HG02759 (cell line): ENCODE results near the gene COL6A2.

Experiments
- ATAC-seq: cut with Tn5 transposase; IDR thresholded peaks from one replicate; pipeline ENCODE4 v1.9.1; 2021; ENCODE audit warnings: mild to moderate bottlenecking, moderate library complexity; ENCODE audit not compliant: unreplicated experiment

COL6A2 gene

GRCh38 chr21:46124926-46125845 is 27.3 kb downstream of the COL6A2 start:
- no peak for ATAC-seq

- no peak for ATAC-seq
These were observed 28.0 kb downstream of the COL6A2 start for GRCh38 chr21:46125846-46126301.

GRCh38 chr21:46126309-46127238 is 28.7 kb downstream of the COL6A2 start:
- ATAC-seq = no peak

GRCh38 chr21:46127239-46128105 is 29.6 kb downstream of the COL6A2 start:
- no peak for ATAC-seq

- ATAC-seq = no peak
These were observed 30.4 kb downstream of the COL6A2 start for GRCh38 chr21:46128106-46128932.

GRCh38 chr21:46128933-46129571 is 31.1 kb downstream of the COL6A2 start:
- ATAC-seq = no peak

- no peak for ATAC-seq
These were observed 32.1 kb downstream of the COL6A2 start for GRCh38 chr21:46129846-46130651.

- no peak for ATAC-seq
These were observed 33.1 kb downstream of the COL6A2 start for GRCh38 chr21:46130831-46131587.

- ATAC-seq = no peak
These were observed 33.6 kb downstream of the COL6A2 start for GRCh38 chr21:46131588-46131837.

- no peak for ATAC-seq
These were observed 34.1 kb downstream of the COL6A2 start for GRCh38 chr21:46131838-46132651.

GRCh38 chr21:46135782-46136395 is 38.0 kb downstream of the COL6A2 start:
- no peak for ATAC-seq

GRCh38 chr21:46136739-46137349 is 38.9 kb downstream of the COL6A2 start:
- ATAC-seq = no peak

- no peak for ATAC-seq
These were observed 40.0 kb downstream of the COL6A2 start for GRCh38 chr21:46137908-46138307.

GRCh38 chr21:46138383-46138970 is 40.6 kb downstream of the COL6A2 start:
- ATAC-seq = no peak

- no peak for ATAC-seq
These were observed 41.8 kb downstream of the COL6A2 start for GRCh38 chr21:46139686-46140085.
